HEK293 (cell line): ENCODE data around the gene ATP5F1B.
A peak's percentile ranks its signal among the peaks of the same experiment; 100 is the strongest.

Experiments
- CTCF ChIA-PET: fragments of 350-600 bp; formaldehyde crosslinking; extraction: SDS; loops from one replicate; lab custom pipeline; 2021; ENCODE audit warnings: antibody characterized with exemption; lab: Yijun Ruan, JAX
- POLR2A ChIA-PET: fragments of 300-600 bp; formaldehyde crosslinking; extraction: SDS; loops from one replicate; lab custom pipeline; 2020; ENCODE audit warnings: antibody characterized with exemption, inconsistent platforms; lab: Yijun Ruan, JAX
- H3K27ac ChIP-seq: fragments of 200-500 bp; sonication (Bioruptor generic); 2 replicates; pipeline ENCODE4 v1.5.1; 2014; ENCODE audit warnings: low read depth, low read length, control low read depth, inconsistent platforms; ENCODE audit errors: extremely low read depth
- H3K36me3 ChIP-seq, 2 experiments: fragments of 200-500 bp in 1 of 2; sonication (Bioruptor generic) in 1 of 2; 1 replicate in 1 of 2; 2 replicates in 1 of 2; pipeline ENCODE4 v1.5.1; 2014 to 2017; ENCODE audit warnings: inconsistent platforms in 2 of 2, low read length in 2 of 2; ENCODE audit not compliant: control insufficient read depth in 2 of 2, insufficient read depth in 1 of 2
- H3K4me1 ChIP-seq: fragments of 200-500 bp; sonication (Bioruptor generic); 2 replicates; pipeline ENCODE4 v1.5.1; 2014; ENCODE audit warnings: mild to moderate bottlenecking, low read length, inconsistent platforms; ENCODE audit not compliant: control insufficient read depth, insufficient read depth
- H3K4me3 ChIP-seq: 2 replicates; pipeline ENCODE4 v1.5.1; 2011; ENCODE audit warnings: low read depth, mild to moderate bottlenecking, control low read depth, low read length, moderate library complexity
- H3K9me3 ChIP-seq: fragments of 200-500 bp; sonication (Bioruptor generic); 2 replicates; pipeline ENCODE4 v1.5.1; 2014; ENCODE audit warnings: low read depth, low read length, inconsistent platforms; ENCODE audit not compliant: control insufficient read depth, insufficient read depth
- GLIS2 ChIP-seq: fragments of 450-650 bp; formaldehyde crosslinking; IDR thresholded peaks from 2 replicates; pipeline ENCODE4 v1.5.1; 2016; ENCODE audit warnings: missing biosample characterization, missing genetic modification characterization
- KLF16 ChIP-seq: fragments of 450-650 bp; formaldehyde crosslinking; IDR thresholded peaks from 2 replicates; pipeline ENCODE4 v1.5.1; 2017; ENCODE audit warnings: missing biosample characterization, missing genetic modification characterization
- KLF7 ChIP-seq: fragments of 450-650 bp; formaldehyde crosslinking; IDR thresholded peaks from 2 replicates; pipeline ENCODE4 v1.5.1; 2016; ENCODE audit warnings: missing biosample characterization, missing genetic modification characterization, borderline replicate concordance
- SCRT2 ChIP-seq: fragments of 450-650 bp; formaldehyde crosslinking; IDR thresholded peaks from 2 replicates; pipeline ENCODE4 v1.5.1; 2016; ENCODE audit warnings: missing biosample characterization, missing genetic modification characterization
- ZBTB21 ChIP-seq: fragments of 450-650 bp; formaldehyde crosslinking; IDR thresholded peaks from 2 replicates; pipeline ENCODE4 v1.5.1; 2017; ENCODE audit warnings: missing biosample characterization, missing genetic modification characterization
- ZNF19 ChIP-seq: fragments of 450-650 bp; formaldehyde crosslinking; IDR thresholded peaks from 2 replicates; pipeline ENCODE4; 2016; ENCODE audit warnings: missing biosample characterization, missing genetic modification characterization, low read depth
- ZNF354C ChIP-seq: fragments of 450-650 bp; formaldehyde crosslinking; IDR thresholded peaks from 2 replicates; pipeline ENCODE4 v1.5.1; 2016; ENCODE audit warnings: missing biosample characterization, missing genetic modification characterization, low read depth, borderline replicate concordance
- ZNF510 ChIP-seq: fragments of 450-650 bp; formaldehyde crosslinking; IDR thresholded peaks from 2 replicates; pipeline ENCODE4 v1.5.1; 2018; ENCODE audit warnings: mild to moderate bottlenecking, missing genetic modification characterization, missing biosample characterization; ENCODE audit not compliant: insufficient replicate concordance
- ZNF561 ChIP-seq: fragments of 450-650 bp; IDR thresholded peaks from 2 replicates; pipeline ENCODE4 v1.5.1; 2018; ENCODE audit warnings: missing biosample characterization, missing genetic modification characterization, borderline replicate concordance
- ZNF658 ChIP-seq: fragments of 450-650 bp; formaldehyde crosslinking; IDR thresholded peaks from 2 replicates; pipeline ENCODE4; 2016; ENCODE audit warnings: missing biosample characterization, missing genetic modification characterization
- ZNF791 ChIP-seq: fragments of 450-650 bp; formaldehyde crosslinking; IDR thresholded peaks from 2 replicates; pipeline ENCODE4 v1.5.1; 2016; ENCODE audit warnings: missing biosample characterization, missing genetic modification characterization
- TF ChIP-seq, protein P1 (sequence below): fragments of 450-650 bp; formaldehyde crosslinking; IDR thresholded peaks from 2 replicates; pipeline ENCODE4 v1.5.1; 2016; ENCODE audit warnings: missing biosample characterization, missing genetic modification characterization
- TF ChIP-seq, protein P2 (sequence below): fragments of 450-650 bp; formaldehyde crosslinking; IDR thresholded peaks from 2 replicates; pipeline ENCODE4 v1.5.1; 2016; ENCODE audit warnings: missing biosample characterization, missing genetic modification characterization, borderline replicate concordance
- TF ChIP-seq, protein P3 (sequence below): sonication (generic); formaldehyde crosslinking; IDR thresholded peaks from 2 replicates; pipeline ENCODE4 v1.8.1; 2022; ENCODE audit warnings: mild to moderate bottlenecking, moderate library complexity, missing genetic modification reagents
- TF ChIP-seq, protein P4 (sequence below): fragments of 450-650 bp; formaldehyde crosslinking; conservative IDR thresholded peaks from 2 replicates; pipeline ENCODE4 v1.5.1; 2016; ENCODE audit warnings: low read depth, missing biosample characterization, missing genetic modification characterization
- TF ChIP-seq, protein P5 (sequence below): fragments of 450-650 bp; formaldehyde crosslinking; IDR thresholded peaks from 2 replicates; pipeline ENCODE4 v1.5.1; 2017; ENCODE audit warnings: missing biosample characterization, mild to moderate bottlenecking, missing genetic modification characterization, moderate library complexity
- TF ChIP-seq, protein P6 (sequence below): fragments of 450-650 bp; formaldehyde crosslinking; IDR thresholded peaks from 2 replicates; pipeline ENCODE4 v1.5.1; 2016; ENCODE audit warnings: missing biosample characterization, missing genetic modification characterization

The ATP5F1B gene

DNA sequence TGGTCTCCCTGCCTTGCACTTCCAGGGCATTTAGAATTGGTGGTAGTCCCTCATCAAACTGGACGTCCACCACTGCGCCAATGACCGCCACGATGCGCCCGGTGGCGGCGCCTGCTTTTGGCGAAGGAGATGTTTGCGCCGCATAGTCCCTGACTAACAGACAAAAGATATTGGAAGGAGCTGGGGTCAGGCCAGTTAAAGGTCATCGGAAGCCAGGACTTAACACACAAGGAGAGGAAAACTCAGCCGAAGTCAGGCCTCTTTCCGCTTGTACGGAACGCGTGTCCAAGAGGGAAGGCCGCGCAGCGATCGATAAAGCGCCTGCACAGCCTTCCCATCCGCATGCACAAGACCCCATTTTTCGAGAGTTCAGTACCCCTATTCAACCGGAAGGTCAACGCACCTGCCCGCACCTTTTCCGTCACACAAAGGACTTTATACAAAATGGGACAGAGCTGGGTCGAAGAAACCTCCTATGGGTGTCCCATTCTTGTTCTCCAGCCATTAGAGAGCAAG lies 525 bp downstream of the ATP5F1B start (continued):
- TF ChIP-seq ZNF354C (no peak), KLF7 (tag by site-specific recombination) (0 out of 2 replicates have a peak, but pooled peaks have one; percentile 16), GLIS2 (tag by site-specific recombination) (no peak), ZNF19 (tag by site-specific recombination) (no peak)
- TF ChIP-seq, protein P1, sequence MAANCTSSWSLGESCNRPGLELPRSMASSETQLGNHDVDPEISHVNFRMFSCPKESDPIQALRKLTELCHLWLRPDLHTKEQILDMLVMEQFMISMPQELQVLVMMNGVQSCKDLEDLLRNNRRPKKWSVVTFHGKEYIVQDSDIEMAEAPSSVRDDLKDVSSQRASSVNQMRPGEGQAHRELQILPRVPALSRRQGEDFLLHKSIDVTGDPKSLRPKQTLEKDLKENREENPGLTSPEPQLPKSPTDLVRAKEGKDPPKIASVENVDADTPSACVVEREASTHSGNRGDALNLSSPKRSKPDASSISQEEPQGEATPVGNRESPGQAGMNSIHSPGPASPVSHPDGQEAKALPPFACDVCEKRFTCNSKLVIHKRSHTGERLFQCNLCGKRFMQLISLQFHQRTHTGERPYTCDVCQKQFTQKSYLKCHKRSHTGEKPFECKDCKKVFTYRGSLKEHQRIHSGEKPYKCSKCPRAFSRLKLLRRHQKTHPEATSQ (tag by site-specific recombination) = no peak

DNA sequence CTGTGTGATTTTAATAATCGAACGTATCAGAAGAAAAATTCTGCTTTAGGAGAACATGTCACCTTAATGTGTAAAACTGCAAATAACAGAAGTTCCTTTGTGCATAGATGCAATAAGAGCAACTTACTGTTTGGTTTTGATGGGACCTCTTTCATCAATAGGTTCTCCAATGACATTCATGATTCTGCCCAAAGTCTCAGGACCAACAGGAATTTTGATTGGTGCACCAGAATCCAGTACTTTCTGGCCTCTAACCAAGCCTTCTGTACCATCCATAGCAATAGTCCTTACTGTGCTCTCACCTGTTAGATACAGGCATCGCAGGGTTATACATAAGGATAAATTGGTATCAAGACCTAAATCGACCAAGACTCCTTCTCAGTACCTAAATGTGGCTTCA lies 1.1 kb downstream of the ATP5F1B start:
- TF ChIP-seq ZNF561 (tag by site-specific recombination) = no peak
- TF ChIP-seq SCRT2 = peak; percentile 48
- TF ChIP-seq, protein P2, sequence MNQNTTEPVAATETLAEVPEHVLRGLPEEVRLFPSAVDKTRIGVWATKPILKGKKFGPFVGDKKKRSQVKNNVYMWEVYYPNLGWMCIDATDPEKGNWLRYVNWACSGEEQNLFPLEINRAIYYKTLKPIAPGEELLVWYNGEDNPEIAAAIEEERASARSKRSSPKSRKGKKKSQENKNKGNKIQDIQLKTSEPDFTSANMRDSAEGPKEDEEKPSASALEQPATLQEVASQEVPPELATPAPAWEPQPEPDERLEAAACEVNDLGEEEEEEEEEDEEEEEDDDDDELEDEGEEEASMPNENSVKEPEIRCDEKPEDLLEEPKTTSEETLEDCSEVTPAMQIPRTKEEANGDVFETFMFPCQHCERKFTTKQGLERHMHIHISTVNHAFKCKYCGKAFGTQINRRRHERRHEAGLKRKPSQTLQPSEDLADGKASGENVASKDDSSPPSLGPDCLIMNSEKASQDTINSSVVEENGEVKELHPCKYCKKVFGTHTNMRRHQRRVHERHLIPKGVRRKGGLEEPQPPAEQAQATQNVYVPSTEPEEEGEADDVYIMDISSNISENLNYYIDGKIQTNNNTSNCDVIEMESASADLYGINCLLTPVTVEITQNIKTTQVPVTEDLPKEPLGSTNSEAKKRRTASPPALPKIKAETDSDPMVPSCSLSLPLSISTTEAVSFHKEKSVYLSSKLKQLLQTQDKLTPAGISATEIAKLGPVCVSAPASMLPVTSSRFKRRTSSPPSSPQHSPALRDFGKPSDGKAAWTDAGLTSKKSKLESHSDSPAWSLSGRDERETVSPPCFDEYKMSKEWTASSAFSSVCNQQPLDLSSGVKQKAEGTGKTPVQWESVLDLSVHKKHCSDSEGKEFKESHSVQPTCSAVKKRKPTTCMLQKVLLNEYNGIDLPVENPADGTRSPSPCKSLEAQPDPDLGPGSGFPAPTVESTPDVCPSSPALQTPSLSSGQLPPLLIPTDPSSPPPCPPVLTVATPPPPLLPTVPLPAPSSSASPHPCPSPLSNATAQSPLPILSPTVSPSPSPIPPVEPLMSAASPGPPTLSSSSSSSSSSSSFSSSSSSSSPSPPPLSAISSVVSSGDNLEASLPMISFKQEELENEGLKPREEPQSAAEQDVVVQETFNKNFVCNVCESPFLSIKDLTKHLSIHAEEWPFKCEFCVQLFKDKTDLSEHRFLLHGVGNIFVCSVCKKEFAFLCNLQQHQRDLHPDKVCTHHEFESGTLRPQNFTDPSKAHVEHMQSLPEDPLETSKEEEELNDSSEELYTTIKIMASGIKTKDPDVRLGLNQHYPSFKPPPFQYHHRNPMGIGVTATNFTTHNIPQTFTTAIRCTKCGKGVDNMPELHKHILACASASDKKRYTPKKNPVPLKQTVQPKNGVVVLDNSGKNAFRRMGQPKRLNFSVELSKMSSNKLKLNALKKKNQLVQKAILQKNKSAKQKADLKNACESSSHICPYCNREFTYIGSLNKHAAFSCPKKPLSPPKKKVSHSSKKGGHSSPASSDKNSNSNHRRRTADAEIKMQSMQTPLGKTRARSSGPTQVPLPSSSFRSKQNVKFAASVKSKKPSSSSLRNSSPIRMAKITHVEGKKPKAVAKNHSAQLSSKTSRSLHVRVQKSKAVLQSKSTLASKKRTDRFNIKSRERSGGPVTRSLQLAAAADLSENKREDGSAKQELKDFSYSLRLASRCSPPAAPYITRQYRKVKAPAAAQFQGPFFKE (tag by site-specific recombination) = no peak
- no peak for TF ChIP-seq ZNF791
- TF ChIP-seq, protein P3, sequence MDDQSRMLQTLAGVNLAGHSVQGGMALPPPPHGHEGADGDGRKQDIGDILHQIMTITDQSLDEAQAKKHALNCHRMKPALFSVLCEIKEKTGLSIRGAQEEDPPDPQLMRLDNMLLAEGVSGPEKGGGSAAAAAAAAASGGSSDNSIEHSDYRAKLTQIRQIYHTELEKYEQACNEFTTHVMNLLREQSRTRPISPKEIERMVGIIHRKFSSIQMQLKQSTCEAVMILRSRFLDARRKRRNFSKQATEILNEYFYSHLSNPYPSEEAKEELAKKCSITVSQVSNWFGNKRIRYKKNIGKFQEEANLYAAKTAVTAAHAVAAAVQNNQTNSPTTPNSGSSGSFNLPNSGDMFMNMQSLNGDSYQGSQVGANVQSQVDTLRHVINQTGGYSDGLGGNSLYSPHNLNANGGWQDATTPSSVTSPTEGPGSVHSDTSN = no peak
- Histone ChIP-seq H3K27ac (peak overlapping the region; percentile 82; the same call in 1 of the 2 replicates), H3K4me1 (0 out of 2 replicates have a peak, but pooled peaks cover 2% of the 10 kb centered on the region), H3K36me3 (peaks cover 48 to 58% of the 10 kb centered on the region in 2 experiments), H3K4me3 (peak overlapping the region; percentile 64), H3K9me3 (no peaks in the 10 kb centered on the region)
- ChIA-PET POLR2A (interaction anchor here (2.1 to 5.7 kb wide), 2 partner anchors 9 to 44 kb away, joined by 13 to 77 read pairs; partner anchors contain the start of gene PTGES3), CTCF (interaction anchor here (1.7 to 2.0 kb wide), 2 partner anchors 9 to 40 kb away, joined by 8 to 14 read pairs; no protein-coding TSS in a partner anchor)

DNA sequence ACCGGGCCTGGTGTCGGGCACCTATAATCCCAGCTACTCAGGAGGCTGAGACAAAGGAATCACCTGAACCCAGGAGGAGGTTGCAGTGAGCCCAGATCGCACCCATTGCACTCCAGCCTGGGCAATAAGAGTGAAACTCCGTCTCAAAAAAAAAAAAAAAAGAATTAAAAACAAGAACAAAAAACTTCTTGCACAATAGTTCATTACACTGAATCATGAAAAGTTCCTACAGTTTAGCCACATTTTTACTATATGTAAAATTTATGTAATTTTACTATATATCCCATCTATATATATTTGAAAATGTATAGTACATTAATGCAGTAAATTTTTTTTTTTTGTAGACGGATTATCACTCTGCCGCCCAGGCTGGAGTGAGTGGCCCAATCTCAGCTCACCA lies 4.6 kb downstream of the ATP5F1B start:
- Histone ChIP-seq H3K27ac (no peak overlapping the region), H3K4me1 (0 out of 2 replicates have a peak, but pooled peaks cover 2% of the 10 kb centered on the region), H3K4me3 (no peak overlapping the region), H3K9me3 (no peaks in the 10 kb centered on the region), H3K36me3 (peaks cover 66 to 82% of the 10 kb centered on the region in 2 experiments)
- TF ChIP-seq ZNF510 (tag by site-specific recombination) (no peak), ZBTB21 (tag by site-specific recombination) (no peak), ZNF658 (tag by site-specific recombination) (no peak), KLF16 (tag by site-specific recombination) (no peak)
- TF ChIP-seq, protein P4, sequence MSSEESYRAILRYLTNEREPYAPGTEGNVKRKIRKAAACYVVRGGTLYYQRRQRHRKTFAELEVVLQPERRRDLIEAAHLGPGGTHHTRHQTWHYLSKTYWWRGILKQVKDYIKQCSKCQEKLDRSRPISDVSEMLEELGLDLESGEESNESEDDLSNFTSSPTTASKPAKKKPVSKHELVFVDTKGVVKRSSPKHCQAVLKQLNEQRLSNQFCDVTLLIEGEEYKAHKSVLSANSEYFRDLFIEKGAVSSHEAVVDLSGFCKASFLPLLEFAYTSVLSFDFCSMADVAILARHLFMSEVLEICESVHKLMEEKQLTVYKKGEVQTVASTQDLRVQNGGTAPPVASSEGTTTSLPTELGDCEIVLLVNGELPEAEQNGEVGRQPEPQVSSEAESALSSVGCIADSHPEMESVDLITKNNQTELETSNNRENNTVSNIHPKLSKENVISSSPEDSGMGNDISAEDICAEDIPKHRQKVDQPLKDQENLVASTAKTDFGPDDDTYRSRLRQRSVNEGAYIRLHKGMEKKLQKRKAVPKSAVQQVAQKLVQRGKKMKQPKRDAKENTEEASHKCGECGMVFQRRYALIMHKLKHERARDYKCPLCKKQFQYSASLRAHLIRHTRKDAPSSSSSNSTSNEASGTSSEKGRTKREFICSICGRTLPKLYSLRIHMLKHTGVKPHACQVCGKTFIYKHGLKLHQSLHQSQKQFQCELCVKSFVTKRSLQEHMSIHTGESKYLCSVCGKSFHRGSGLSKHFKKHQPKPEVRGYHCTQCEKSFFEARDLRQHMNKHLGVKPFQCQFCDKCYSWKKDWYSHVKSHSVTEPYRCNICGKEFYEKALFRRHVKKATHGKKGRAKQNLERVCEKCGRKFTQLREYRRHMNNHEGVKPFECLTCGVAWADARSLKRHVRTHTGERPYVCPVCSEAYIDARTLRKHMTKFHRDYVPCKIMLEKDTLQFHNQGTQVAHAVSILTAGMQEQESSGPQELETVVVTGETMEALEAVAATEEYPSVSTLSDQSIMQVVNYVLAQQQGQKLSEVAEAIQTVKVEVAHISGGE (tag by site-specific recombination) = no peak
- TF ChIP-seq, protein P5, sequence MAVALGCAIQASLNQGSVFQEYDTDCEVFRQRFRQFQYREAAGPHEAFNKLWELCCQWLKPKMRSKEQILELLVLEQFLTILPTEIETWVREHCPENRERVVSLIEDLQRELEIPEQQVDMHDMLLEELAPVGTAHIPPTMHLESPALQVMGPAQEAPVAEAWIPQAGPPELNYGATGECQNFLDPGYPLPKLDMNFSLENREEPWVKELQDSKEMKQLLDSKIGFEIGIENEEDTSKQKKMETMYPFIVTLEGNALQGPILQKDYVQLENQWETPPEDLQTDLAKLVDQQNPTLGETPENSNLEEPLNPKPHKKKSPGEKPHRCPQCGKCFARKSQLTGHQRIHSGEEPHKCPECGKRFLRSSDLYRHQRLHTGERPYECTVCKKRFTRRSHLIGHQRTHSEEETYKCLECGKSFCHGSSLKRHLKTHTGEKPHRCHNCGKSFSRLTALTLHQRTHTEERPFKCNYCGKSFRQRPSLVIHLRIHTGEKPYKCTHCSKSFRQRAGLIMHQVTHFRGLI (tag by site-specific recombination) = no peak
- TF ChIP-seq, protein P6, sequence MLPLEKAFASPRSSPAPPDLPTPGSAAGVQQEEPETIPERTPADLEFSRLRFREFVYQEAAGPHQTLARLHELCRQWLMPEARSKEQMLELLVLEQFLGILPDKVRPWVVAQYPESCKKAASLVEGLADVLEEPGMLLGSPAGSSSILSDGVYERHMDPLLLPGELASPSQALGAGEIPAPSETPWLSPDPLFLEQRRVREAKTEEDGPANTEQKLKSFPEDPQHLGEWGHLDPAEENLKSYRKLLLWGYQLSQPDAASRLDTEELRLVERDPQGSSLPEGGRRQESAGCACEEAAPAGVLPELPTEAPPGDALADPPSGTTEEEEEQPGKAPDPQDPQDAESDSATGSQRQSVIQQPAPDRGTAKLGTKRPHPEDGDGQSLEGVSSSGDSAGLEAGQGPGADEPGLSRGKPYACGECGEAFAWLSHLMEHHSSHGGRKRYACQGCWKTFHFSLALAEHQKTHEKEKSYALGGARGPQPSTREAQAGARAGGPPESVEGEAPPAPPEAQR (tag by site-specific recombination) = no peak
- POLR2A ChIA-PET = no interaction called here
- CTCF ChIA-PET = no interaction called here
